ENCODE results near the gene CNTNAP2.

Gene CNTNAP2

GRCh38 chr7:146764458-146764857, 647.9 kb downstream of the CNTNAP2 start:
- DNase-seq (ENCODE audit: low read depth in 2 of 2), result no peak

DNA sequence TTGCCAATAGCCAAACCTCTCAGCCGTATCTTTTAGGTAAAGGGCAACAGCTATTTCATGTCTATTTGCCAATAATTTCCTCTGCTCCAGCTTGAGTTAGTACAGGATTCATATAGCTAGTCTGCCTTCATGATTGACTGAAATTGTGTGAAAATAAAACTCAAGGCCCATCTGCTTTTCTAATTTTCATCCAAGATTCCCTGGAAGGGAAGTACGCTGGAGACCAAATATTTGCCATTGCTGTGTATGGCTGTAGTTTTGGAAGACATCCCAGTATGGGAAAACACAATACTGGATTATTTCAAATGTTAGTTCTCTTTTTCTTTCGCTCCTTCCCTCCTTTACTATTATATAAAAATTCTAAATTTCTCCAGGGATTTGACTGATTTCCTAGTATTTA, 652.4 kb downstream of the CNTNAP2 start:
- DNase-seq (ENCODE audit: low read depth in 2 of 2), result no peak

DNA sequence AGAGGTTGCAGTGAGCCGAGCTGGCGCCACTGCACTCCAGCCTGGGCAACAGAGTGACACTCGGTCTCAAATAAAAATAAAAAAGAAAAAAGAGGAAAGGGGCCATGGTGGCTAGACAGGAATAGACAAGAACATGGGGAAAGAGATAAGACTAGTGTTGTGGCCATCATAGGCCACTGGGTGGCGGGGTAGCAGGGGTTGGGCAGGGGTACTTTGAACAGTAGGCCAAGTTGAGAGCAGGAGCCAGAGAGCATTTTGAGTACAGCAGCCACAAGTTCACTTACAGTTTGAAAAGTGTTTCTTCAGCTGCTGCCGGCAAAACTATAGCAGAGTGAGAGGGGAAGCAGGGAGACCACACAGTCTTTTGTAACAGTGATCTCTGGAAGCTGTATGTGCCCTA, 656.0 kb downstream of the CNTNAP2 start:
- no peak for DNase-seq (ENCODE audit: low read depth in 2 of 2)

DNA sequence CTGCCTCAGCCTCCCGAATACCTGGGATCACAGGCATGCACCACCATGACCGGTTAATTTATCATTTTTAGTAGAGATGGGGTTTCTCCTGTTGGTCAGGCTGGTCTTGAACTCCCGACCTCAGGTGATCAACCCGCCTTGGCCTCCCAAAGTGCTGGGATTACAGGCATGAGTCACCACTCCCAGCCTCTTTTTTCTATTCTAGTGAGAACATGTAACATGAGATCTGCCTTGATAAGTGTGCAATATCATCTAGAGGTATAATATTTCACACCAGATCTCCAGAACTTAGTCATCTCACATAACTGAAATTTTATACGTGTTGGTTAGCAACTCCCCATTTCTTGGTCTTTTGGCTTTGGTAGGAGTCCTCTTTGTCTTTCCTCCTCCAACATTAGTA, 656.9 kb downstream of the CNTNAP2 start:
- DNase-seq (ENCODE audit: low read depth in 2 of 2), result no peak

DNA sequence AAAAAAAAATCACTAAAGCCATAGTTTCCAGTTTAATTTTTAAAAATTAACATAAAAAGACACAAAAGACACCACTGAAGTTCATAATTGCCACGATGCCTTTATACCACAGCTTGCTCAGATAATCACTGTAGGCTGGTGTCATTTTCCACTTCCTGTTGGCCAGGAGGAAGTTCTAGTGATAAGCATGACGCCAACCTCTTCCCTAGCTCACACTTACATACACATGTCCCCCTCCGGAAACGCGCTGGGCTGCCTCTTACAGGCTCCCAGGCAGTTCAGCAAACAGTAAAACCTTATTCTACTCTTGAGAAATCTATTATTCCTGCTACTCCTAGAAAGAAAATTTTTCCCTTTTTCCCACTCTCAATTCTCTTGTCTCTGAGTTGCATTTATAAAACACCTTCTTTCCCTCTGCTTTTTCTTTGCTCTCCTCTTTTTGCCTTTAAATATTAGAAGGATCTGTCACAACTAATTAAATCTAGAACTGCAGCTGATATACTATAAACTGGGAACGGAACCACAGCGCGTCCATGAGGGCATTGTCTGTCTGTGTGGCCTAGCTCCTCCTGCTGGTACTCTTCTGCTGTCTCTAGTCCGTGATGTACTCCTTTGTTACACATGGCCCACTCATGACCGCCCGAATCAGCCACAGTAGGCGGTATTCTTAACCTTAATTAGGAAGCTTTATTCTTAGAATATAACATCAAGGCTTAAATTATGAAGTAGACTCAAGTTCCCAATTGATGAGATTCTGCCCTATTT, 664.9 kb downstream of the CNTNAP2 start:
- no peak for DNase-seq (ENCODE audit: low read depth in 2 of 2)

GRCh38 chr7:146787266-146787665, 670.7 kb downstream of the CNTNAP2 start:
- DNase-seq (ENCODE audit: low read depth in 2 of 2), result no peak

- no peak for DNase-seq (ENCODE audit: low read depth in 2 of 2)
Observed at GRCh38 chr7:146788008-146788407, 671.4 kb downstream of the CNTNAP2 start.

DNA sequence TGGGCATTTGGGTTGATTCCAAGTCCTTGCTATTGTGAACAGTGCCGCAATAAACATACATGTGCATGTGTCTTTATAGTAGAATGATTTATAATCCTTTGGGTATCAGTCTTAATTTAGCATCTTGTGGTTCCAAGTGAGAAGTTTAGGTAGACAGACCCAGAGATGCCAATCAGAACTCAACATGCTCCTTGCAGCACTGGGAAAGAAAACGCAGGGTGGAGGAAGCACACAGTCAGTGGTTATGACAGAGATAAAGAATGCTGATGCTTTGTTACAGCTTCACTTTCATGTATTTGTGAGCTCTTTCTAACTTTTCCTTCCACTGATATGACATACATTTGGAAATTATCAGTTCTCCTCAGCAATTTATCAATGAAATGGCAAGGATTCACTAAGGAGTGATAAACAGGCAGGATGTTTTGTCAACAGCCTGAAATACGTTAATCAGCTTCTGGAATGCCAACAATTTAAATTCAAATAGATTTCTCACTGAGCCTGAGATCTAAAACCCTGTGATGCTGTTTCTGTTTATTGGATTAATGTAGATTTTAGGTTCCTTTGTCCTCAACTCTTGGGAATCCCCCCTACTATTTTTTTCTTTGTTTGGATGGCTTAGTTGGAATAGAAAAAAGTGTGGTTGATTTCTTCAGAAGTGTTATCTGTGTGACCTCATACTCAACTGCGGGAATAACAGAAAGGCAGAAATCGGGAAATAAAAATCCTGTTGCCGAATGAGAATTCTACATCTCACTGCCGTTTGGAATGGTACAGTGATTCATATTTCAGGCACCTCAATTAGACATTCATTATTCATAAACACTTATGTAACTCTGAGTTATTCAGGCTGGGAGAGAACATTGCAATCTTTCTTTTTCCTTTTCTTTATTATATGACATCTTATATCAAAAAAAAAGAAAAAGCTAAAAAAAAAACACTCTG, 675.0 kb downstream of the CNTNAP2 start:
- DNase-seq (ENCODE audit: low read depth in 2 of 2), result no peak

DNA sequence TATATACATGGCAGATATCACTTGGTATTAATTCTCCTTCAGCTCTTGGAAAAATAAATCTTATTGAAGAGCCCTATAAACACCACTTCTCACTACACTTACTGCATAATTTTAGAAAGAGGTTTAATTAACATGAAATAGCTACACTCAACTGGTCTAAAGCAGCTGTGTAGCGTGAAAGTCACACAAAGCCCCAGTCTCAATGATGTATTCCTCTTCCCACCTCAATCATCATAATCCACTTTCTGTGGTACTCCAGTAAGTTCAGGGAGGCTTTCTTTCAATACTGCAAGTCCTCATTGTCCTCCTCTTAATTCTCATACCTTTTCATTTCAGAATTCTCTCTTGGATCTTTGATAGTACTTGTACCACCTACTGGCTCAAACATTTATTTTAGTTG, 688.0 kb downstream of the CNTNAP2 start:
- no peak for DNase-seq (ENCODE audit: low read depth in 2 of 2)

DNA sequence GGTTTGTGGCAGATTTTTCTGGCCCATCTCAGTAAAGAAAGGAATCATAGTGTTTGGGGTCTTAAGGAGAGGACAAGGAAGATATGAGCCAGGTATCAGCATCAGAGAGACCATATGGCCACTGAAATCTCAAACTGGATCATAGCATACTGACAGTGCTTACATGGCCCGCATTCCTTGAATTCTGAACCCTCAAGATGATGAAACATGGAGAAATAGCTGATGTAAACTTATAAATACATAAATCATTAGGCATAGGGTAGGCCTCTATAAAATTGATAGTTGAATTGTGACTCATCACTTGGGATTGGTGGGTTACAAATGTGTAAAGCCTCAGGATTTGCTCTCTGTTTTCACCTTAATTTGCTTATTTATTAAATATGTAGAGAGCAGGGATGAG, 688.5 kb downstream of the CNTNAP2 start:
- DNase-seq (ENCODE audit: low read depth in 2 of 2), result no peak

- DNase-seq (ENCODE audit: low read depth in 2 of 2), result no peak
Observed at GRCh38 chr7:146826329-146826728, 709.7 kb downstream of the CNTNAP2 start.

- DNase-seq (ENCODE audit: low read depth in 2 of 2), result no peak
Observed at GRCh38 chr7:146830686-146831085, 714.1 kb downstream of the CNTNAP2 start.

DNA sequence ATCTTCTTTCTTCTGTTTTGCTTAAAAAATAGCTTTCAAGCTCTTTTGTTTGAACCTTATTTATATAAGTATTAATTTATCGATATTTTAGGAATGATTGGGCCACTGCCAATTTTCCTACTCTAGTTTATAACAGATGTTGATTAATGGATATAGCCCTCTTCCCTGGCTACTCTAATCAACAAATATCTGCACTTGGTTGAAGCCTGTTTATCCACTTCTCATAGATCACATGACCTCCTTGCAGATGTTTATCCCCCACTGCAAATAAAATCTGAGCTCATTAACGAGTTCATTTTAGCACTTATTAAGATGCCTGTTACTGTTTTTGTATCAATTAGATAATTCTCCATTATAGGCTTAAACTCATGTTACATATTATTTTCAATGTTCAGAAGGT, 715.3 kb downstream of the CNTNAP2 start:
- DNase-seq (ENCODE audit: low read depth in 2 of 2), result no peak

DNA sequence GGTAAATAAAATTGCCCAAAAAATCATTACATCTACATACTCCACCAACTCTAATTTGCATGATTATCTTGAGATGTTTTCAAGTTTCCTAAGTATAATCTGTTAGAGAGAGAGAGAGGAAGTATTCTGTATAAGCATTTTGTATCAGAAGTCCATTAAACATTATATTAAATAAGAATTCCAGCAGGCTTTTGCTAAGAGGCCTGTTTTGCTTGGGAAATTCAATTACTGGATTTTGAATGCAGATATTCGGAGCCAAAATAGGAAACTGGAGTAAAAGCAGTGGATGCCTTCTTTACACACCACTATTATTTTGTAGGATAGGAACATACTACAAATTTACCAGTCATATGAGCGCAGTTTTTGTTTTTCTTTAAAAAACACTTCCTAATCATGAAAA, 727.8 kb downstream of the CNTNAP2 start:
- DNase-seq (ENCODE audit: low read depth in 2 of 2), result no peak

DNA sequence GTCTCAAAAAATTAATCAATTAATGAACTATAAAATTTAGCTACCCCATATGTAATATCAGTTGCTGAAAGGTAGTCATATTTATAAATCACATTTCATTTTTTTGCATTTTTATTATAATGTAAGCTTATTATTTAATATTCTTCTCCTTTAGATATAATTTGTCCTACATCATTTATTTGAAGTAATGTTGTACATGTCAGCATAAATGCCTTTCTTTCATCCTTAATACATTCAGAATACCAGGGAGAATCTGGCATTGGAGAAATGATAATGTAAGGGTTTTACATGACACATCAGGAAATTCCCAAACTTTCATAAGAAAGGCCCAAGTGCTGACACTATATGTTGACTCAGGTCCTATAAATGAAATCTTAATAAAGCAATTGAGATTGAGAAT, 742.1 kb downstream of the CNTNAP2 start:
- DNase-seq (ENCODE audit: low read depth in 2 of 2), result no peak

DNA sequence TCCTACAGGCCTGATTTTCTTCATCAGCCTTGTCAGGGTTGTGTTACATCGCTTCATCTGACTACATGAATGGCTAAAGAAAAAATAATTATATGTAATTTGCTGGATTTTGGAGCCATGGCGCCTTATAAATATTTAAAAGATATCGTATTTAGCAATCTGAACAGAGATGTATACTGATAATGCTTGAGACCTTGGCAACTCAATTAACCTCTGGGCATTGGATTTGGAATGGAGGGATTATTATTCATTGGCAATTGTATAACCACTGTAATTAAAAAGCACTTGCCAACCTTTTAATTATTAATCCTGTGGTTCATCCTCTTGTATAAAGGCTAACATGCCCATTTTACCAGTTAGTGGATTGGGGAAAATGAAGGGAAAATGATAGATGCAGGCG, 745.1 kb downstream of the CNTNAP2 start:
- DNase-seq (ENCODE audit: low read depth in 2 of 2), result no peak

DNA sequence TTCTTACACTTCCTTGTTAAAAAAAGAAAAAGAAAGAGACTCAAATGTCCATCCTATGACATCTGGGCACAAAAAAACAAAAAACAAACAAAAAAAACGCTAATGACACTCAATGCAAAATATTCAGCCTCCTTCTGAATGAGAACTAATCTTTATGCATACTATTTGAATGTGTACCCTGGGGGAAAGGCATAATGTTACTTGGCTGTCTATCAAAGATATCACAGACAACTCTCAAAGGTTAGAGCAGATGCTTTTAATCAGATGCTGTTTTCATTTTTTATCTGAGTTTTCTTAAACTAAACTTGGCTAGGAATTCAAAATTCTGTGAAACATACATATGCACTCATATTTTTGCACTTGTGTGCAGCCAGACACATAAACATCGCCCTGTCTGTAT, 745.8 kb downstream of the CNTNAP2 start:
- no peak for DNase-seq (ENCODE audit: low read depth in 2 of 2)

- no peak for DNase-seq (ENCODE audit: low read depth in 2 of 2)
Observed at GRCh38 chr7:146864644-146865043, 748.0 kb downstream of the CNTNAP2 start.

DNA sequence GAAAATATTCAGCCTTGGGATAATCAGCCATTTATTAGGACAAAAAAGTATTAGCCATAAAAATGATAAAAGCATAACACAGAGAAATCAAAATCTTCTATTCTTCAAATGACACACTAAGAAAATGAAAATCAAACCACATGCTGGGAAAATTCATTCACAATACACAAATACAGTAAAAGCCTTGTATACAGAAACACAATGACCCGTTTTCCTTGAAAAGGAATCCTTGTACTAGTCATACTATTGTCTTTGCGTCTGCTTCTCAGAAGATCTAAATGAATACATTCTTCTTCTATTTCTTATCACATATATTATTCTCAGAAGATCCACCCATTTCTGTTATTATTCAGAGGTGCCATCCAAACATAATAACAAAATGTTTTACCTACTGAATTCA, 749.1 kb downstream of the CNTNAP2 start:
- DNase-seq (ENCODE audit: low read depth in 2 of 2), result no peak

DNA sequence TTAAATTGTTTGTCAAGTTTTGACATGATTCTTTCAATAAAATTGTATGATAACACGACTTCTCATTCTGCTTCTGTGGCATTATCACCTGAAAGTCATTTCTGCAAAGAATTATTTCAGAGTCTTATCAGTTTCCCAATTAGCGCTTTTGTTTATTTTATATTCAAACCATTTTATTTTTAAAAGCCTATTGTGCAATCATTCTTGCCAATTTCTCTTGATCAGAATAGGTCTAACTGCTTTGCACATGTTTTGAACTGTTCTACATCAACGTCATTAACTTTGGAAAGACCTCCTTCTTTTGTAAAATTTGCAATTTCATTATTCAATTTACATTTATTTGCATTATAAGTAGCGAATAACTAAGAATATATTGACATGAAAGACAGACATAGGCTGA, 758.1 kb downstream of the CNTNAP2 start:
- DNase-seq (ENCODE audit: low read depth in 2 of 2), result no peak

GRCh38 chr7:146875237-146875785, 758.7 kb downstream of the CNTNAP2 start:
- DNase-seq (ENCODE audit: low read depth in 2 of 2), result no peak

- DNase-seq (ENCODE audit: low read depth in 2 of 2), result no peak
Observed at GRCh38 chr7:146875981-146876380, 759.4 kb downstream of the CNTNAP2 start.

DNA sequence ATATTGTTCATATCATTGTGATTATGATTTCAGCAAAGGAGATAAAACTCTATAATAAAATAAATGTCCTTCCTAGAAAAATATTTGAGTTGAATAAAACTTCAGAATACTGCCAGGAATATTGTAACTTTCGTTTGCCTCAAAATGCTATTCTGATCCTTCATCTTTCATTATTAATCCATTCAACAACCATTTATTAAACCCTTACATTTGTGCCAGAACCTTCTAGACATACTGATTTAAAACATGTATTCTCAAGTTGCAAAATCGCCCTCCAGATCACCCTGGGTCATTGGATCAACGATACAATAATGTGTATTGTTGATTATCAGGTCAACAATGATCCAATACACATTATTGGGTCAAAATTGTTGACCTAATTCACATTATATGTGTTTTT, 759.8 kb downstream of the CNTNAP2 start:
- DNase-seq (ENCODE audit: low read depth in 2 of 2), result no peak

All from stimulated activated CD4-positive, alpha-beta T cell treated with anti-CD3 and anti-CD28 coated beads, Interleukin-1b, Interleukin-23, amount 100 ng/mL, for 1 hour (primary cell).